Liver (tissue), 9 donors: Measurements from ENCODE around the gene RBM46. TPM values are rescaled to one million over a fixed set of nuclear protein-coding genes. Genes with fewer than 3 reads are reported as not detected.

Source experiments
- DNase-seq: peaks from one replicate; pipeline ENCODE4 v3.0.0-alpha.2; 2017; ENCODE audit warnings: low spot score
- H3K27ac ChIP-seq, 2 donors: one replicate each; pipeline ENCODE4 v1.7.0; 2013; ENCODE audit warnings: inconsistent platforms in 2 of 2, low read length in 2 of 2, control low read depth in 1 of 2, low read depth in 1 of 2, mild to moderate bottlenecking in 1 of 2
- H3K27me3 ChIP-seq, 4 donors: one replicate each; pipeline versions ENCODE4 v1.6.1 to v1.7.0; 2013; ENCODE audit warnings: low read length in 3 of 4, inconsistent platforms in 1 of 4, mild to moderate bottlenecking in 1 of 4, moderate library complexity in 1 of 4; ENCODE audit not compliant: control insufficient read depth in 4 of 4, insufficient read depth in 4 of 4
- H3K36me3 ChIP-seq, 4 donors: one replicate each; pipeline versions ENCODE4 v1.6.1 to v1.7.0; 2013; ENCODE audit warnings: low read length in 3 of 4, mild to moderate bottlenecking in 3 of 4, low read depth in 1 of 4, moderate library complexity in 1 of 4; ENCODE audit not compliant: control insufficient read depth in 4 of 4, insufficient read depth in 3 of 4
- H3K4me1 ChIP-seq, 4 donors: one replicate each; pipeline versions ENCODE4 v1.6.1 to v1.7.0; 2013; ENCODE audit warnings: low read length in 3 of 4, mild to moderate bottlenecking in 3 of 4, moderate library complexity in 1 of 4; ENCODE audit not compliant: control insufficient read depth in 4 of 4, insufficient read depth in 4 of 4
- H3K4me3 ChIP-seq, 3 donors: one replicate each; pipeline versions ENCODE4 v1.6.1 to v1.7.0; 2013; ENCODE audit warnings: low read length in 3 of 3, control low read depth in 1 of 3, low read depth in 1 of 3, mild to moderate bottlenecking in 1 of 3
- H3K9ac ChIP-seq, 2 donors: one replicate each; pipeline ENCODE4 v1.7.0; 2013; ENCODE audit warnings: low read length in 2 of 2, mild to moderate bottlenecking in 2 of 2, moderate library complexity in 2 of 2, control low read depth in 1 of 2, low read depth in 1 of 2
- H3K9me3 ChIP-seq, 4 donors: one replicate each; pipeline versions ENCODE4 v1.6.1 to v1.7.0; 2013; ENCODE audit warnings: low read length in 3 of 4; ENCODE audit not compliant: control insufficient read depth in 4 of 4
- ATF3 ChIP-seq: IDR thresholded peaks from 2 replicates; pipeline ENCODE4 v1.6.1; 2016; ENCODE audit warnings: antibody characterized with exemption
- CTCF ChIP-seq: fragments of 150-350 bp; IDR thresholded peaks from 2 replicates; pipeline ENCODE4 v1.5.1; 2017; ENCODE audit warnings: improper control_type of control experiment, low read depth, low read length; ENCODE audit not compliant: missing input control
- EGR1 ChIP-seq, 2 donors: IDR thresholded peaks; 2 replicates each; pipeline ENCODE4 v1.6.1; 2016 to 2018; ENCODE audit warnings: antibody characterized with exemption in 2 of 2, low read depth in 2 of 2
- FOXA1 ChIP-seq: IDR thresholded peaks from 2 replicates; pipeline ENCODE4 v1.6.1; 2016; ENCODE audit warnings: antibody characterized with exemption
- FOXA2 ChIP-seq: IDR thresholded peaks from 2 replicates; pipeline ENCODE4 v1.6.1; 2016; ENCODE audit warnings: antibody characterized with exemption
- GABPA ChIP-seq, 2 donors: IDR thresholded peaks in 1 of 2; conservative IDR thresholded peaks in 1 of 2; 2 replicates each; pipeline ENCODE4 v1.6.1; 2016; ENCODE audit warnings: antibody characterized with exemption in 2 of 2, mild to moderate bottlenecking in 1 of 2, moderate library complexity in 1 of 2
- HNF4A ChIP-seq, 2 donors: conservative IDR thresholded peaks; 2 replicates each; pipeline ENCODE4 v1.6.1; 2016; ENCODE audit warnings: antibody characterized with exemption in 2 of 2, mild to moderate bottlenecking in 2 of 2
- HNF4G ChIP-seq: IDR thresholded peaks from 2 replicates; pipeline ENCODE4 v1.6.1; 2016; ENCODE audit warnings: antibody characterized with exemption
- JUND ChIP-seq, 2 donors: IDR thresholded peaks; 2 replicates each; pipeline ENCODE4 v1.6.1; 2016; ENCODE audit warnings: antibody characterized with exemption in 2 of 2
- MAX ChIP-seq: IDR thresholded peaks from 2 replicates; pipeline ENCODE4 v1.6.1; 2016; ENCODE audit warnings: antibody characterized with exemption
- NR2F2 ChIP-seq: IDR thresholded peaks from 2 replicates; pipeline ENCODE4 v1.6.1; 2016; ENCODE audit warnings: antibody characterized with exemption
- RAD21 ChIP-seq, 2 donors: IDR thresholded peaks; 2 replicates each; pipeline ENCODE4 v1.6.1; 2016; ENCODE audit warnings: antibody characterized with exemption in 2 of 2, mild to moderate bottlenecking in 2 of 2
- REST ChIP-seq: IDR thresholded peaks from 2 replicates; pipeline ENCODE4 v1.6.1; 2016; ENCODE audit warnings: antibody characterized with exemption, mild to moderate bottlenecking
- RXRA ChIP-seq, 2 donors: IDR thresholded peaks; 2 replicates each; pipeline ENCODE4 v1.6.1; 2017 to 2018; ENCODE audit warnings: antibody characterized with exemption in 2 of 2, mild to moderate bottlenecking in 1 of 2
- SP1 ChIP-seq: IDR thresholded peaks from 2 replicates; pipeline ENCODE4 v1.6.1; 2018; ENCODE audit warnings: antibody characterized with exemption, mild to moderate bottlenecking
- TAF1 ChIP-seq: conservative IDR thresholded peaks from 2 replicates; pipeline ENCODE4 v1.6.1; 2016; ENCODE audit warnings: antibody characterized with exemption, mild to moderate bottlenecking
- YY1 ChIP-seq: IDR thresholded peaks from 2 replicates; pipeline ENCODE4 v1.6.1; 2016; ENCODE audit warnings: antibody characterized with exemption, mild to moderate bottlenecking
- WGBS: extraction: QIAGEN DNeasy Blood & Tissue Kit; methylation state at CpG from one replicate; pipeline ENCODE4 v1.1.7; 2013; 5-methylcytosine and 5-hydroxymethylcytosine counted together
- polyA plus RNA-seq, 2 donors: library from polyadenylated mRNA; stranded (reverse) in 1 of 2; unstranded in 1 of 2; fragments of 200-250 nt in 1 of 2; fragments of >200 nt in 1 of 2; fragmentation: Nextera tagmentation in 1 of 2; extraction: Ambion mirVana in 1 of 2; gene quantifications; one replicate each; pipeline versions ENCODE4 v1.2.1 to v1.2.3, GENCODE V29; 2013 to 2015
- total RNA-seq, 2 donors: library from RNA; depleted of rRNA; stranded (reverse); fragments of >200 nt; gene quantifications; one replicate each; pipeline ENCODE4 v1.2.3, GENCODE V29; 2014
- TF ChIP-seq, protein P1 (sequence below): IDR thresholded peaks from 2 replicates; pipeline ENCODE4 v1.6.1; 2016; ENCODE audit warnings: antibody characterized with exemption
- donor health status: healthy.
- donor health status: healthy.
- donor health status: healthy.
- donor health status: healthy.
- donor health status: healthy.

RBM46 gene
- total and polyA plus RNA-seq, 4 donors = 0.03 to 0.24 (median 0.08) TPM; not detected in 1

GRCh38 chr4:154743683-154744340 lies 37.3 kb upstream of the RBM46 start, which contains the start of gene LRAT:
LRAT (plus strand) TSS chr4:154744000; CDS start chr4:154744327, 327 bp downstream.
- no peaks in the 10 kb centered on the region for H3K9me3 ChIP-seq
- H3K36me3 ChIP-seq = no peaks in the 10 kb centered on the region
- H3K4me1 ChIP-seq = peaks cover 11 to 26% (median 22%) of the 10 kb centered on the region in 4 donors
- TF ChIP-seq CTCF (peak; percentile 3), FOXA2 (no peak)
- DNase-seq = no peak
- no peak within 1 kb of the TSS for H3K27ac ChIP-seq
- peaks cover 0 to 12% (median 0%) of the 10 kb centered on the region in 4 donors for H3K27me3 ChIP-seq
- peak within 1 kb of the TSS; percentile 51 to 66 (median 53) for H3K4me3 ChIP-seq
- 4% methylated on average over 55 of the region's 55 CpGs for WGBS
- H3K9ac ChIP-seq = no peak within 1 kb of the TSS

GRCh38 chr4:154744341-154744926 lies 36.6 kb upstream of the RBM46 start:
- no peak for DNase-seq
- H3K9ac ChIP-seq = no peak overlapping the region
- H3K27me3 ChIP-seq = peaks cover 0 to 12% (median 0%) of the 10 kb centered on the region in 4 donors
- H3K9me3 ChIP-seq = no peaks in the 10 kb centered on the region
- 10% methylated on average over 31 of the region's 31 CpGs for WGBS
- H3K4me1 ChIP-seq = peaks cover 11 to 26% (median 22%) of the 10 kb centered on the region in 4 donors
- H3K4me3 ChIP-seq = peak overlapping the region in 2 of 3 donors; percentile 51 to 53
- TF ChIP-seq EGR1 (IDR thresholded peaks at IDR 0.05; ENCODE audit: low read depth in 2 of 2) = no peak
- TF ChIP-seq, protein P1, sequence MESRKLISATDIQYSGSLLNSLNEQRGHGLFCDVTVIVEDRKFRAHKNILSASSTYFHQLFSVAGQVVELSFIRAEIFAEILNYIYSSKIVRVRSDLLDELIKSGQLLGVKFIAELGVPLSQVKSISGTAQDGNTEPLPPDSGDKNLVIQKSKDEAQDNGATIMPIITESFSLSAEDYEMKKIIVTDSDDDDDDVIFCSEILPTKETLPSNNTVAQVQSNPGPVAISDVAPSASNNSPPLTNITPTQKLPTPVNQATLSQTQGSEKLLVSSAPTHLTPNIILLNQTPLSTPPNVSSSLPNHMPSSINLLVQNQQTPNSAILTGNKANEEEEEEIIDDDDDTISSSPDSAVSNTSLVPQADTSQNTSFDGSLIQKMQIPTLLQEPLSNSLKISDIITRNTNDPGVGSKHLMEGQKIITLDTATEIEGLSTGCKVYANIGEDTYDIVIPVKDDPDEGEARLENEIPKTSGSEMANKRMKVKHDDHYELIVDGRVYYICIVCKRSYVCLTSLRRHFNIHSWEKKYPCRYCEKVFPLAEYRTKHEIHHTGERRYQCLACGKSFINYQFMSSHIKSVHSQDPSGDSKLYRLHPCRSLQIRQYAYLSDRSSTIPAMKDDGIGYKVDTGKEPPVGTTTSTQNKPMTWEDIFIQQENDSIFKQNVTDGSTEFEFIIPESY = no peak
- TF ChIP-seq HNF4A (conservative IDR thresholded peaks at IDR 0.05) = no peak
- TF ChIP-seq REST = no peak
- TF ChIP-seq RXRA (IDR thresholded peaks at IDR 0.05) = no peak
- TF ChIP-seq TAF1 = no peak
- no peak for TF ChIP-seq CTCF
- TF ChIP-seq HNF4G = no peak
- TF ChIP-seq RAD21 (IDR thresholded peaks at IDR 0.05) = no peak
- no peak for TF ChIP-seq NR2F2
- no peak for TF ChIP-seq JUND (IDR thresholded peaks at IDR 0.05)
- TF ChIP-seq MAX = no peak
- no peak for TF ChIP-seq FOXA1
- TF ChIP-seq YY1 = no peak
- no peak for TF ChIP-seq ATF3
- no peak for TF ChIP-seq SP1
- no peak for TF ChIP-seq GABPA (IDR thresholded peaks at IDR 0.05 in 1 of 2, conservative IDR thresholded peaks at IDR 0.05 in 1 of 2)
- TF ChIP-seq FOXA2 = no peak
- H3K27ac ChIP-seq = no peak overlapping the region
- H3K36me3 ChIP-seq = no peaks in the 10 kb centered on the region
